Immature natural killer cell (primary cell): ENCODE measurements around the gene PGAM1. TPM values are rescaled to one million over a fixed set of nuclear protein-coding genes. Genes with fewer than 3 reads are reported as not detected.

Experiments
- DNase-seq, 3 donors: peaks; one replicate each; pipeline ENCODE4 v3.0.0; 2022; ENCODE audit warnings: mixed read lengths in 1 of 3
- H3K27ac Mint-ChIP-seq, 6 donors: one replicate each; pipeline ENCODE4 v1.8.0; 2020; ENCODE audit warnings: mixed read lengths in 6 of 6, mild to moderate bottlenecking in 5 of 6, inconsistent platforms in 4 of 6, moderate library complexity in 3 of 6
- H3K27me3 Mint-ChIP-seq, 3 donors: one replicate each; pipeline ENCODE4 v1.8.0; 2020 to 2021; ENCODE audit warnings: low read depth in 3 of 3, mild to moderate bottlenecking in 3 of 3, mixed read lengths in 3 of 3, moderate library complexity in 3 of 3, inconsistent platforms in 1 of 3
- H3K36me3 Mint-ChIP-seq, 3 donors: one replicate each; pipeline ENCODE4 v1.8.0; 2020; ENCODE audit warnings: mixed read lengths in 3 of 3, inconsistent platforms in 2 of 3, mild to moderate bottlenecking in 2 of 3
- H3K4me1 Mint-ChIP-seq, 2 donors: one replicate each; pipeline ENCODE4 v1.8.0; 2020; ENCODE audit warnings: inconsistent platforms in 2 of 2, mild to moderate bottlenecking in 2 of 2, mixed read lengths in 2 of 2, moderate library complexity in 1 of 2
- H3K4me3 Mint-ChIP-seq, 5 donors: one replicate each; pipeline ENCODE4 v1.8.0; 2020; ENCODE audit warnings: mild to moderate bottlenecking in 5 of 5, mixed read lengths in 5 of 5, inconsistent platforms in 3 of 5, moderate library complexity in 3 of 5
- H3K9me3 Mint-ChIP-seq, 6 donors: one replicate each; pipeline ENCODE4 v1.8.0; 2020; ENCODE audit warnings: mild to moderate bottlenecking in 6 of 6, mixed read lengths in 6 of 6, inconsistent platforms in 4 of 6, moderate library complexity in 3 of 6
- polyA plus RNA-seq, 3 donors: library from polyadenylated mRNA; unstranded; fragments of 300-500 nt; fragmentation: Illumina TruSeq; gene quantifications; one replicate each; pipeline ENCODE4 v1.2.3, GENCODE V29; 2021

PGAM1 gene
- polyA plus RNA-seq, 3 donors from 2014 or later = 315 to 415 (median 316) TPM

DNA sequence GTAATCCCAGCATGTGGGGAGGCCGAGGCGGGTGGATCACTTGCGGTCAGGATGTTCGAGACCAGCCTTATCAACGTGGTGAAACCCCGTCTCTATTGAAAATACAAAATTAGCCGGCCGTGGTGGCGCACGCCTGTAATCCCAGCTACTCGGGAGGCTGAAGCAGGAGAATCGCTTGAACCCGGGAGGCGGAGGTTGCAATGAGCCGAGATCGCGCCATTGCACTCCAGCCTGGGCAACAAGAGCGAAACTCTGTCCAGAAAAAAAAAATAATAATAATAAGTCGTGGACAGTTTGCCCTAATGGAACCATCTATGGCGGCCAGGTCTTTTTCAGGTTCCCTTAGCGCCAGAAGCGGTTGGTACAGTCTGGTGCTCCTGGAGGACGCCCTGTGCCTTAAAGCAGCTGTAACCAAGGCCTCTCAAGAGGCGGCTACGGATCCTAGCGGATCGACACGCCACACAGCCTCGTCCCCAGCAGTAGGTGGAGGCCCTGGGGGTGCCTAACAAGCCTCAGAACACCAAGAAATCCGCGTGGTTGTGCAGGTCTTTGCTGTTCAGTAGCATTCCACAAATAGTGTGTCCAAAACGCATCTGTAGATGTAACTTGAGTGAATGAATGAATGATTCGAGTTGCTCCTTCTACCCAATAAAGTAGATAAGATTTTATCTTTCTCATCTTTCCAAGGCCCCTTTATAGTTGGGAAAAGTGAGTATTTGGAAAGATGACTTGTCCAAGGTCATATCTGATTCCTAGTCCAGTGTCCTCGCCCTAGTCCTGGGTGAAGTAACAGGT, 982 bp downstream of the PGAM1 start:
- DNase-seq = no peak
- Mint-ChIP-seq H3K4me3 (peak overlapping the region; percentile 88 to 95 (median 92)), H3K27me3 (peaks cover 3 to 6% (median 5%) of the 10 kb centered on the region in 3 donors), H3K9me3 (no peaks in the 10 kb centered on the region), H3K27ac (peak overlapping the region; percentile 74 to 95 (median 89)), H3K4me1 (peaks cover 33 to 39% of the 10 kb centered on the region in 2 donors), H3K36me3 (peaks cover 2 to 7% (median 3%) of the 10 kb centered on the region in 3 donors)

DNA sequence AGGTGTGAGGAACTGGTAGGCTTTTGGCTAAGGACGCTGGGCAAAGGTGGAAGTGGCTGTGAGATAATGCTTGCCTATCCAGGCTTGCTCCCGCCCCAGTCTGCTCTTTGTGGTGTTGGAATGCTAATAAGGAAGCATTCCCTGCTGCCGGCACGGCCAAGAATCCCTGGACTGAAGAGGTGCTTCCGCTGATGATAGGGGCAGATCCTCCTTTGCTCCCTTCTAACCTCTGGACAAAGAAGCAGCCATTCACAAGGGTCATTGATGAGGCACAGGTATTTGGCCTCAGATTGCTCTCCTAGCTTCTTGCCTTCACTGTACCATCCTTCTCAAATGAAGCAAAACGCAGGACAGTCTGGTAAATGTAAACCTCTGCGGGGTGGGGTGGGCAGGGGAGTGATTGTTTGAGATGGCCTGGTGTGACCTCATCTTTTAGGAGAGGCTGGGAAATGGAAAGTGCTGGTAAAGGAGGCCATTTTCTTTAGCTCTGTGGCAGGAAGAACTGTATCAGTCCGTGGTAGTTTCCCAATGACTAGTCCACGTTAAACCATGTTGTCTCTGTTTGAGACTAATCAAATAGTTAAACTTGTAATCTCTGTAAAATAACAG, 1.7 kb downstream of the PGAM1 start:
- peaks cover 3 to 10% (median 4%) of the 10 kb centered on the region in 3 donors for H3K36me3 Mint-ChIP-seq
- no peak for DNase-seq
- H3K4me1 Mint-ChIP-seq = peaks cover 33 to 39% of the 10 kb centered on the region in 2 donors
- H3K27ac Mint-ChIP-seq = peak overlapping the region; percentile 66 to 95 (median 72)
- H3K9me3 Mint-ChIP-seq = no peaks in the 10 kb centered on the region
- peak overlapping the region; percentile 88 to 95 (median 92) for H3K4me3 Mint-ChIP-seq
- H3K27me3 Mint-ChIP-seq = peaks cover 3 to 6% (median 5%) of the 10 kb centered on the region in 3 donors

DNA sequence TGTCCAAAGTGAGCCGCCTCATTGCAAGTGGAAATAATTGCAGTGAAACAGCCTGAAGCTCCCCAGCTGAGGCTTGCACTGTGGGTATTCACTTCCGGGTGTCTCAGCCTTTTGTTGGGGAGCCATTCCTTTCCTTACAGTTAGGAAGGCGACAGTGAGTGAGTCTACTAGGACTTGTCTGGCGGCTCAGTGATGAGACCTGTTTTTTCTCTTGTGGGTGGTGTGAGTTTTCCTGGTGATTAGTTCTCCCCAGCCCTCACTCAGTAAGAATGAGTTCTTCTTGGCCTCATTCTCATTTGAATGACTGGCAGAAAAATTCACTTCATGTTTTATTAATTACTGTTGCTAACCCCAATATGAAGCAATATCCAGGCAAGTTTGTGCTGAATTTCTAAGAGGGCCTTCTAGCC, 2.6 kb downstream of the PGAM1 start:
- H3K4me3 Mint-ChIP-seq = peak overlapping the region; percentile 9 to 80 (median 44)
- peaks cover 3 to 6% (median 5%) of the 10 kb centered on the region in 3 donors for H3K27me3 Mint-ChIP-seq
- H3K27ac Mint-ChIP-seq = peak overlapping the region in 5 of 6 donors; percentile 58 to 85 (median 71)
- H3K4me1 Mint-ChIP-seq = peaks cover 31 to 39% of the 10 kb centered on the region in 2 donors
- DNase-seq = no peak
- peaks cover 0 to 10% (median 4%) of the 10 kb centered on the region in 3 donors for H3K36me3 Mint-ChIP-seq
- no peaks in the 10 kb centered on the region for H3K9me3 Mint-ChIP-seq

DNA sequence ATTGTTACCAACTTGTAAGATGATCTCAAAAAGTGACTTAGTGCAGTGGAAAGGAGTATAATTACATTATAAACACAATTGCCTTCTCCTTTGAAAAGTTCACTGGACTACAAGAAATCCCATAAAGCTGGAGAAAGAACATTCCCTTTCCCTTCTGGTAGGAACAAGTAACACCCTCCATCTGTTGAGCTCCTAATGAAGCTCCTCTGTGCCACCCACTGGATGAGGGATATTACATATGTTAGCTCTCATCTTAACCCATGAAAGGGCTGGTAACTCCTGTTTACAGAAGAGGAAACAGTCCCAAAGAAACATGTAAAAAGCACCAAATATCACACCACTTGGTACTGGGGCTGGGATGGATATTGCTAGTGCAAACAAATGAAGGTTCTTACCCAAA, 8.1 kb downstream of the PGAM1 start:
- Mint-ChIP-seq H3K4me1 (peaks cover 0 to 3% of the 10 kb centered on the region in 2 donors), H3K36me3 (peaks cover 4 to 22% (median 10%) of the 10 kb centered on the region in 3 donors), H3K27ac (no peak overlapping the region), H3K9me3 (no peaks in the 10 kb centered on the region), H3K27me3 (no peaks in the 10 kb centered on the region), H3K4me3 (no peak overlapping the region)
- DNase-seq = no peak

DNA sequence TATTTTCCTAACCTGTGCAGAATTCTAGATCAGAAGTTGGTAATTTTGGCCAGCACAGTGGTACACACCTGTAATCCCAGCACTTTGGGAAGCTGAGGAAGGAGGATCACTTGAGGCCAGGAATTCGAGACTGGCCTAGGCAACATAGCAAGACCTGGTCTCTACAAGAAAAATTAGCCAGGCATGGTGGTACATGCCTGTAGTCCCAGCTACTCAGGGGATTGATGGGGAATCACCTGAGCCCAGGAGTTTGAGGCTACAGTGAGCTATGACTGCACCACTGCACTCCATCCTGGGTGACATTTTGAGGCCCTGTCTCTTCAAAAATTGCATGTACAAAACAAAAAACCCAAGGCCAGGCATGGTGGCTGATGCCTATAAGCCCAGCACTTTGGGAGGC, 8.6 kb downstream of the PGAM1 start:
- peaks cover 4 to 23% (median 13%) of the 10 kb centered on the region in 3 donors for H3K36me3 Mint-ChIP-seq
- H3K4me1 Mint-ChIP-seq = no peaks in the 10 kb centered on the region
- no peak overlapping the region for H3K4me3 Mint-ChIP-seq
- peak overlapping the region in 1 of 6 donors; percentile 62 for H3K27ac Mint-ChIP-seq
- H3K27me3 Mint-ChIP-seq = no peaks in the 10 kb centered on the region
- no peaks in the 10 kb centered on the region for H3K9me3 Mint-ChIP-seq
- DNase-seq = no peak

DNA sequence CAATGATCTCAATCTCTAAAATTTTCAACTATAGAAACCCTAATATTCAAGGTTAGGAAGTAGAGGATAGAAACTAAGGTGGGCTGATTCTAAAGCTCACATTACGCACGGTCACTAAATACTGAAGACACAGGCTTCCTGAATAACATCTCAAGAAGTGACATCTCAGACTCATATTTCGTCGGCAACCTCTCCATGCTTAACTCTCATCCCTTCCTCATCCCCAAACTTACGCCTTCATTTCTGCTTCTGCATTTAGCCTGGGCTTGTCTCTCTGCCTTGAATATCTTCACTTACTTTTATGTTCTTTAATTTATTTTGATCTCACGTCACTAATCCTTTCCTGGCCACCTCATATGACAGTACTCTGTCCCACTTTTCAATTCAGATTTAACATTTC, 9.2 kb downstream of the PGAM1 start:
- DNase-seq = no peak
- Mint-ChIP-seq H3K27ac (peak overlapping the region in 4 of 6 donors; percentile 11 to 69 (median 57)), H3K9me3 (no peaks in the 10 kb centered on the region), H3K27me3 (no peaks in the 10 kb centered on the region), H3K4me3 (no peak overlapping the region), H3K36me3 (peaks cover 4 to 26% (median 16%) of the 10 kb centered on the region in 3 donors), H3K4me1 (no peaks in the 10 kb centered on the region)

DNA sequence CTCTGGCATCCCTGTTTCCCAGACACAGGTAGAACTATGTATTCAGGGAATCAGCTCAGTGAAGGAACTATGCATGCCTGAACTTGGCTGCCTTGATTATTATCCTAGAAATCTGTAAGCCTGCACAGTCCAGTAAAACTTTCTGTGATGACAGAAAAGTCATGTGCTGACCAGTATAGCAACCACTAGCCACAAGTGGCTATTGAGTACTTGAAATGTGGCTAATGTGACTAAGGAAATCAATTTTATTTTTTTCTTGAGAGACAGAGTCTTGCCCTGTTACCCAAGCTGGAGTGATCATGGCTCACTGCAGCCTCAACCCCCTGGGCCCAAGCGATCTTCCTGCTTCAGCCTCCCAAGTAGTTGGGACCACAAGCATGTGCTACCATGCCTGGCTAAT, 16.3 kb downstream of the PGAM1 start:
- no peaks in the 10 kb centered on the region for H3K9me3 Mint-ChIP-seq
- H3K27me3 Mint-ChIP-seq = peaks cover 2 to 3% (median 2%) of the 10 kb centered on the region in 3 donors
- DNase-seq = no peak
- H3K27ac Mint-ChIP-seq = no peak overlapping the region
- no peak overlapping the region for H3K4me3 Mint-ChIP-seq
- peaks cover 32 to 34% of the 10 kb centered on the region in 2 donors for H3K4me1 Mint-ChIP-seq
- peaks cover 0 to 19% (median 11%) of the 10 kb centered on the region in 3 donors for H3K36me3 Mint-ChIP-seq

DNA sequence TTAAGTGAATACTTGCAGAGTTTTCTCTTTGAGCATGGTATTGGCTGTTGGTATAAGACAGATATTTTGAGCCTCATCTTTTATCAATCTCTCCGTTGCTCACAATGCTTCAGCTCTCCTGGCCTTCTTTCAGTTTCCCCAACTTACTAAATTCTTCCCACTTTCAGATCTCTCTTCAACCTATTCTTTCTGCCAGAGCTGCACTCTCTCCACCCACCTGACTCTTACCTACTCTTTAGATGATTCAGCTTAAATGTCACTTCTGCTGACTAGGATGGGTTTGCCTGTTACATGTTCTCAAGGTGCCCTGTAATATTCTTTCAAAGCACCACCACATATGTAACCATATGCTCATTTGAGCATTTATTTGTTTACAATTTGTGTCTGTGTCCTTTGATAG, 18.2 kb downstream of the PGAM1 start:
- DNase-seq = no peak
- peaks cover 2 to 3% (median 2%) of the 10 kb centered on the region in 3 donors for H3K27me3 Mint-ChIP-seq
- peaks cover 40 to 53% of the 10 kb centered on the region in 2 donors for H3K4me1 Mint-ChIP-seq
- H3K9me3 Mint-ChIP-seq = no peaks in the 10 kb centered on the region
- peaks cover 0 to 16% (median 7%) of the 10 kb centered on the region in 3 donors for H3K36me3 Mint-ChIP-seq
- peak overlapping the region in 4 of 5 donors; percentile 99 to 100 (median 100) for H3K4me3 Mint-ChIP-seq
- peak overlapping the region in 4 of 6 donors; percentile 5 to 94 (median 66) for H3K27ac Mint-ChIP-seq

DNA sequence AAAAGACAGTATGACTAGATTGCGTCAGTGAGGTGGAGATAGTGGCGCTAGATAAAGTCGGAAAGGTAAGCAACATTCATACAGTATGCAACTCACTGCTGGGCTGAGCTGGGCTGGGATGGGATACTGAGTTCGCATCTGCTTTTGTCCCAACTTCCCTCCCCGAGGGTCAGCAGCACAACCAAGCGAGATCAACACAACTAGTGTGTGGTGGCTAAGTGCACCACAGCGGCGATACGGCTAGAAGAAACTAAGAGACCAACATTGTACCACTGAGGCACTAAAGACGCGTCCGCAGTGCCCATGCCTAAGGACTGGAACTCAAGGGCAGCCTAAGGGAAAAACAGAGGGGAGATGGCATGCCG, 19.3 kb downstream of the PGAM1 start:
- H3K4me1 Mint-ChIP-seq = peaks cover 40 to 54% of the 10 kb centered on the region in 2 donors

DNA sequence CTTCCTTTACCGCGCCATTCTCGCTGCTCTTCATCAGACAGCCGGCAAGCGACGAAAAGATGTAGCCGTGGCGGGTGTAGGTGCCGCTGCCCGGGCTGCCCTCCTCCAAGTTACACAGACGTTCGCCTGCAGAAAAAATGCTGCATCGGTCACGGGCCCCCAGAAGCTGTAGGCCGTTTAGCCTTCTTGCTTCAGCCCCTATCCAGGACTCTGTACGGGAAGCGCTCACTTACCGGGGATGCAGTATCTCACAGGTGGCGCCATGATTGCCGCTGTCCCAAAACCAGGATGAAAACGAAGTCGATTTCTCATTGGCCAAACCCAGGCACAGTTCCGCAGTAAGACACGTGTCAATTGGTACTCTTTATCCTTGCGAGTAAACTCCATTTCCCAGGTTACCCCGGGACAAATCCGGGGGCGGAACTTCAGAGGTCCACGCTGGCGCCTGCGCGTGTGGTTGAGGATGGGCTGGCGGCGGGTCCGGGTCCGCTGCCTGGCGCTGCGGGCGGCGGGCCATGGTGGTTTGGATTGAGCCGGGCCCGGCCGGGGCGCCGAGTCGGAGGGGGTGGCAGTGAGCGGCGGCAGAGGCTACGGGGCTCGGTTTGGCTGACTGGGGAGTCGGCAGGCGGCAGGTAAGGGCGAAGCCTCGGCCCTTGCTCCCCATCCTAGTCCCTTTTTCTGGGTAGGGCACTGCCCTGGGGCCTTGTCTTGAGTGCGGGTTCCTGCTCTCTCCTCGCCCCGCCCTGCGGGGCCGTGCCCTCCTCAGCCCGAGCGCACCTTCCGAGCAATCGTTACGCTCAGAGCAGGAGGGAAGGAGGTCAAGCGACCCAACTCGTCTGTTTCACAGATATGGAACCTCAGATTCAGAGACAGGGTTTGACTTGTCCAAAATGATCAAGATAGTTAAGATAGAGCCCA, 20.0 kb downstream of the PGAM1 start, which contains the start of the genes EXOSC1 and ZDHHC16:
Gene EXOSC1, minus strand, starts transcription at position 285 of the 918 bp plus-strand sequence. Its CDS starts 21 bp downstream, at position 264.
Gene ZDHHC16, plus strand, starts transcription at position 454 of the 918 bp plus-strand sequence. CDS start 5,501 bp downstream, outside the sequence.
- H3K4me3 Mint-ChIP-seq = peak within 1 kb of the TSS; percentile 94 to 100 (median 99)
- peak; percentile 86 to 88 (median 88) for DNase-seq
- H3K27ac Mint-ChIP-seq = peak within 1 kb of the TSS; percentile 68 to 97 (median 93)
- no peaks in the 10 kb centered on the region for H3K9me3 Mint-ChIP-seq
- peaks cover 2 to 3% (median 2%) of the 10 kb centered on the region in 3 donors for H3K27me3 Mint-ChIP-seq
- peaks cover 40 to 61% of the 10 kb centered on the region in 2 donors for H3K4me1 Mint-ChIP-seq
- H3K36me3 Mint-ChIP-seq = peaks cover 0 to 7% (median 3%) of the 10 kb centered on the region in 3 donors

More for the DNA sequence above, 19.3 kb downstream of the PGAM1 start:
- Mint-ChIP-seq H3K9me3 (no peaks in the 10 kb centered on the region), H3K36me3 (peaks cover 0 to 11% (median 3%) of the 10 kb centered on the region in 3 donors), H3K27ac (peak overlapping the region; percentile 68 to 97 (median 93)), H3K4me3 (peak overlapping the region; percentile 94 to 100 (median 99)), H3K27me3 (peaks cover 2 to 3% (median 2%) of the 10 kb centered on the region in 3 donors)
- no peak for DNase-seq

DNA sequence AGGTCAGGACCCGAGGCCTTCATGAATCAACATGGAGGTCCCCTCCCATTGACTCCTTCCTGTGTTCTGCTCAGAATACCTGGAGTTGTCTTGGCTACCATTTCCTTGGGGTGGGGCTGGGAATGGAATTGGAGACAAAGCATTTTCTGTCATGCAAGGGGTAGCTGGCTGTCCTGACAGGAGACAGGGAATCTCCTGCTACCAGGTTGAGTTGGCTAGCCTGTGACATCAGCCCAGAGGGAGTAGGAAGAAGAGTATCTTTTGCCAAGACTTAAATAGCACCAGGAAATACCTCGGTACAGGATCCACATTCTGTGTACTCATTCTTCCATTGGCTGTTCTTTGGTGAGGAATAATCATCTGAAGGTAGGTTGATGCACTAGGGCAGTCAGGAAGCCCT, 24.8 kb downstream of the PGAM1 start:
- Mint-ChIP-seq H3K27ac (no peak overlapping the region), H3K9me3 (peaks cover 0 to 2% (median 0%) of the 10 kb centered on the region in 6 donors), H3K4me1 (peaks cover 20 to 41% of the 10 kb centered on the region in 2 donors), H3K27me3 (peaks cover 0 to 4% (median 2%) of the 10 kb centered on the region in 3 donors), H3K4me3 (no peak overlapping the region), H3K36me3 (no peaks in the 10 kb centered on the region)
- DNase-seq = no peak

DNA sequence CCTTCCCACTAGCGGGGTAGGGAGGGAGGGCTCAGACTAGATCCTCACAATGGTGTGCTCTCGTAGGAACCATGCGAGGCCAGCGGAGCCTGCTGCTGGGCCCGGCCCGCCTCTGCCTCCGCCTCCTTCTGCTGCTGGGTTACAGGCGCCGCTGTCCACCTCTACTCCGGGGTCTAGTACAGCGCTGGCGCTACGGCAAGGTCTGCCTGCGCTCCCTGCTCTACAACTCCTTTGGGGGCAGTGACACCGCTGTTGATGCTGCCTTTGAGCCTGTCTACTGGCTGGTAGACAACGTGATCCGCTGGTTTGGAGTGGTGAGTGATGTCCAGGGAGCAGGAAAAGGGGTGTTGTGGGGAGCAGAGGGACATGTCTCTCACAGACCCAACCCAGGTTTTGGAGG, 25.6 kb downstream of the PGAM1 start:
- no peak for DNase-seq
- Mint-ChIP-seq H3K9me3 (peaks cover 0 to 2% (median 0%) of the 10 kb centered on the region in 6 donors), H3K27ac (no peak overlapping the region), H3K27me3 (peaks cover 0 to 2% (median 0%) of the 10 kb centered on the region in 3 donors), H3K36me3 (no peaks in the 10 kb centered on the region), H3K4me1 (peaks cover 14 to 33% of the 10 kb centered on the region in 2 donors), H3K4me3 (no peak overlapping the region)

DNA sequence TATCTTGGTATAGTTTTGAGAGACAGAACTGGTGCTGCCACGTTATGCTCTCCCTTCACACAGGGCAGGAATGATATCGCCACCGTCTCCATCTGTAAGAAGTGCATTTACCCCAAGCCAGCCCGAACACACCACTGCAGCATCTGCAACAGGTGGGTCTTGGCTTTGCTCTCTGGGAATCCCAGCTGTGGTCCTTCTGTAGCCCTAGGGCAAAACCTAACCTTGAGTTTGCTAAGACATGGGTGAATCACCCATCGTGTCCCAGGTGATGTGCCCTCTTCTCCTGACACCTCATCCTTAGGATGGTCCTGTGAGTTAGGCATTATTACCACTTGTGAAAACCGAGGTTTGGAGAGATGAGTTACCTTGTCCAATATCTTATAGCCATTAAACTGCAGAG, 26.4 kb downstream of the PGAM1 start:
- no peak for DNase-seq
- Mint-ChIP-seq H3K4me1 (peaks cover 7 to 25% of the 10 kb centered on the region in 2 donors), H3K27me3 (peaks cover 0 to 2% (median 0%) of the 10 kb centered on the region in 3 donors), H3K36me3 (no peaks in the 10 kb centered on the region), H3K9me3 (peaks cover 0 to 2% (median 0%) of the 10 kb centered on the region in 6 donors), H3K27ac (peak overlapping the region in 1 of 6 donors; percentile 34), H3K4me3 (no peak overlapping the region)
